Stimulated activated CD8-positive, alpha-beta memory T cell treated with anti-CD3 and anti-CD28 coated beads, Interleukin-7, amount 100 ng/mL, for 4 hours (primary cell): ENCODE data around the gene INPP5A.

Source experiments
- DNase-seq, 2 donors: peaks; one replicate each; pipeline ENCODE4 v3.0.0-alpha.2; 2020; ENCODE audit warnings: low read depth in 2 of 2

Gene INPP5A

GRCh38 chr10:132631338-132631735 lies 93.8 kb downstream of the INPP5A start:
- DNase-seq: no peak

DNA sequence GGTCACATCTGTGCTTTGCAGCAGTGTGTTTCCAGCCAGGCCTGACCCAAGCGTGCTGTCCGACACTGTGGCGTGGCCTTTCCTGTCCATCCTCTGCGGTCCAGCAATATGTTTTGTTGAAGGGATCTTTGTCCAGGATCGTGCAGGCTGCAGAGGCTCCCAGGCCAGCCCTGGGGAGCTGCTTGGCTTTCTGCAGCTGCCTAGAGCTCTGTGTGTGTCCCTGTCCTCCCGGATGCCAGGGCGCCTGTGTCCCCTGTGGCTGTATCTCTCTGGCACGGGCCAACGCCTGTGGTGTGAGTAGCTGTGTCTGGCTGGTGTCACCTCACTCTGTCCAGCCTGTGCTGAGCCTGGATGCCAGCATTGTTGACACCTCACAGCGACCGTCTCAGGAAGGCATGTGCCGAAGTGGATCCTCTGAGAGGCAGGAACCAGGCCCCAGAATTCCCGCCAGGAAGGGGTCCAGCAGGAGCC lies 94.5 kb downstream of the INPP5A start:
- no peak for DNase-seq

- DNase-seq: no peak
These were observed 95.5 kb downstream of the INPP5A start for GRCh38 chr10:132632851-132633684.

GRCh38 chr10:132634241-132634946 lies 96.8 kb downstream of the INPP5A start:
- DNase-seq: no peak

DNA sequence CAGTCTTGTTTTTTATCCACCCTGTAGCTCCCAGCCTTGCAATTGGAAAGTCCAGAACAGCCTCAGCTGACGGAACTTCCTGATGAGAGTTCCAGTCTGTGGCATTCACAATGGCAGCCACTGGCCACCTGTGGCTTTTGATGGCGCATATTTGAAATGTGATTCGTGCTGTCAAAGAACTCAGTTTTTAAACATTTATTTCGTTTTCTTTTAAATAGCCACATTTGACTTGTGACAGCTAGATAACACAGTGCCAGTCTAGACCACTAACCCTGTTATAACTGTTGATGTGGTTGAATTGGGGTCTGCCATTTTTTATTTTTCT lies 97.3 kb downstream of the INPP5A start:
- DNase-seq: no peak

DNA sequence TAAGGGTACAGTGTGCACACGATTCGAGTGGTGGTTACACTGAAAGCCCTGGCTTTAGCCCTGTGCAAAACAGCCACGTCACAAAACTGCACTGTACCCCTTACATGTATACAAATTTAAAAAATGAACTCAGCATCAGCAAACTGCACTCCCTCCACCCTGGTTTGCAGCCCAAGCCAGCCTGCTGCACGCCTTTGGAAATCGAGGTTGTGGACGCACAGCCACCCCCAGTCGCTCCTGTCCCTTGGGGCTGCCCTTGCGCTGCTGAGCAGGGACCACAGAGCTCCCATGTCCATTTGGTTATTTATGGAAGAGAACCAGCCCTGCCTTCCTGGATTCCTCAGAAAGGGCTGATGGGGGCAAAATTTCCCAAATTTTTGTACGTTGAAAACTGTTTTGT lies 98.8 kb downstream of the INPP5A start:
- no peak for DNase-seq

DNA sequence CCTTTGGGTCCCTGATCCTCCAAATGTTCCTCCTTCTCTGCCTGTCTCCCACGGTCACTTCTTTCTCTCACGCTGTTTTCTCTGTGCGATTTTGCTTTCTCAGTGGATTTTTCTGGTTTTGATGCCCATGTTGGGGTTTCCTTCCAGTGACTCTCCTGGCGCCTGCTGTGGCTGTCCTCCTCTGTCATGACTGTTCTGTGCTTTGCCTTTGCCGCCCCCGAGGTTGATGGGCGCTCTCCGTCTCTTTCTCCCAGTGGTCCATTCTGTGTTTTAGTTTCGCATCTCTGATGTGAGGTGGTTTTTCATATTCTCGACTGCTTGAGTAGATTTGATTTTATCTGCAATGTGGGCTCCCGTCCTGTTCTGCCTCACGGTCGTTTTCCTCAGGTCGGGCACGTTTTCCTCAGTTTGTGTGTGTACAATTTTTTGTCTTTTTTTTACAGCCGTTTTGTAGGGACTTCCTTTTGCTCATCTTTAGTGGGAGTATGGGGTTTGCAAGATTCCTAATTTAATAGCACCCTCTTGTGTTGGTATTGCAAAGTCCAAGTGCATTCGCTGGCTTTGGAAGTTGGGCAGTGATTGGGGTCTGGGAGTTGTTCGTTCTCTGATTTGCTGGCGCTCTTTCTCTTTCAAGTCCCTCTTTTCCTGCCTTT lies 100.0 kb downstream of the INPP5A start:
- DNase-seq: no peak

GRCh38 chr10:132638130-132638515 lies 100.5 kb downstream of the INPP5A start:
- DNase-seq: no peak

DNA sequence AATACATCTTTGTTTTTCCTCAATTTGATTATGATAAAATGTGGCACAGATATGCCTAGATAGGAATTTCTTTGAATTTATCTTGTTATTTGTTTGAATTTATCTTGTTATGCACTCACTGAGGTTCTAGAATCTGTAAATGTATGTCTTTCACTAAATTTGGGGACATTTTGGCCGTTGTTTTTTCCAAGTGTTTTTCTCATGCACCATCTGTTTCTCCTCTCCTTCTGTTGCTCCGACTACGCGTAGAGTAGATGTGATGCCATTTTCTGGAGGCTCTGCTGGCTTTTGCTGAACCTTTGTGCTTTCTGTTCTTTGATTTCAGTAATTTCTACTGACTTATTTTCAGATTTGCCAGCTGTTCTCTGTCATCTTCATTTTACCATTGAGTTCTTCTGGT lies 101.9 kb downstream of the INPP5A start:
- DNase-seq: no peak

DNA sequence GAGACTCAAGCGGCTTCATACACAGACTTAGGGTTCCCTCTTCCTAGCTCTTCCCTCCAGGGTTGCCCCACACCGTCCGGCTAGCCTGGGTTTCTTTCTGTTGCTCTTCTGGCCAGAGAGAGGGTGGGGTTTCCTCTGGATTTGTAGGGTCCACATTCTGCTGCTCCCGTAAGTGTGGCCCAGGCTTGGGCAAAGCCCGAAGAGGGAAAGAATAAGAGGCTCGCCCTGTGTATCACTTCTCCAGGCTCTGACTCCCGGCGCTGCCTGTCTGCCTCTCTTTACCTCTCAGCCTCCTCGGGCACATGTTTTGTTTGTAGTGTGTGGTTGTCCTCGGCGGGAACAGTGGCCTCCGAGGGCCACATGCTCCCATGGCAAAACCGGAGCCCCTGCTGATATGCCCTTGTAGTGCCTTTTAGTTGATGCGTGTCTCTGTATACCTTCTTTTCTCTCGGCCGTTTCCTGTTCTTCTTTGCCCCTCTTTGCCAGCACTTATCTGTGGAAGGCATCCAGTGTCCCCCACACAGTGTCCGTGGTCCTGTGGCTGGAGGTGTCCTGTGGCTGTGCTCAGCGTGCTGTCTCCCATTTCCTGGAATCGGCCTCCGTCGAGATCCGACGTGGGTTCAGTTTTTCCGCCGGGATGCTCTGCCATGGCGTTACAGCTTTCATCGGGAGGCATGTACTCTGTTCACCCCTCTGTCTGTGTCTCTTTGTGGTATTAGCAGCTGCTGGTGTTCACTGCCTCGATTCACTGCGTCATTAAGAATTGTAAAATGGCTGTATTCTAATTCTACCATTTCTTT lies 102.9 kb downstream of the INPP5A start:
- DNase-seq: no peak

DNA sequence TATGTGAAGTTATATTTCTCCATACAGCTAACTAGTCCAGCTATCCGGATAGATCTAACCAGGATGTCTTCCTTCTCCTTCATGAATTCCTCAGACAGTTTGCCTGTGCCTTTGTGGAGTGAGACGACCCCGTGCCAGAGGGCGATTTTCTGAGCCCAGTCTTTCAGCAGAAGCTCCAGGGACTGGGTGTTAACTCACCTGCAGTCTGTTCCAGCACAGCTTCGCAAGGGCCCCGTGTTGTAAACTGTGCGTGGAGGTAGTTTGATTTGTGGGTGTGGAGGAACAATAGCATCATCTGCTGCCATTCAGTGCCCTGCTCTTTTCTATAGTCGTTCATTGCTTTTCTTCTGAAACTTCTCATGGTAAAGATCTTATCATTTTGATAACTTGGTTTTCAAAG lies 103.8 kb downstream of the INPP5A start:
- no peak for DNase-seq

DNA sequence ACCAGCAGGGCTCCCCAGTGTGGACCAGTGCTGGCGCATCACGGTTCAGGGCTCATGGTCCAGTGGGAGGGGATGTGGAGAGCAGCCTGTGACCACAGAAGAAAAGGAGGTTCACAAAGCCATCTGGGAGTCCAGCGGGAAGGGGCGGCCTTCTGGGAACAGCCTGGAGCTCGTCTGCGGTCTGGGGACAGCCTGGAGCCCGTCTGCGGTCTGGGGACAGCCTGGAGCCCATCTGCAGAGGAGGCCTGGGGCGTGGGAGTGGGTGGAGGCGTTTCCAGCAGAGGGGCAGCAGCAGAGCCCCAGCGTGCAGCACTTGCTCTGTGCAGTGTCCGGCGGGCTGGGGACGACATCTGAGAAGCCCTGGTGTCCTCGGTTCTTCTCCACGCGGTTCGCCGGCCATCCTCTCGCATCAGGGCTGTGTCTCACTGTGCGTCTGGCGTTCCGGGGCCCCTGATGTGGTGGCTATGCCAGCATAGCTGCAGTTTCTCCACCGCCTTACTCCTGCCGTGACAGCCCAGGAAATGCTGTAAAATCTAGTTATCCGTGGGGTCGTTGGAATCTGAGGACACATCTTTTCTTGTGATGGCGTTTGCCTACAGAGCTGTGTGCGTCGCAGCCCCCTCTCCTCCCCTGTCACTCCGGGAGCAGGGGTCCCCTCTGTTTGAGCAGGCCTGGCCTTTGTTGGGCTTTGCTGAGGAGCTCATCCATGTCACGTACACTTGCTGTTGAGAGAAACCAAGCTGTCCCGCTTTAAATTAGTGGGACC lies 104.6 kb downstream of the INPP5A start:
- DNase-seq: no peak

DNA sequence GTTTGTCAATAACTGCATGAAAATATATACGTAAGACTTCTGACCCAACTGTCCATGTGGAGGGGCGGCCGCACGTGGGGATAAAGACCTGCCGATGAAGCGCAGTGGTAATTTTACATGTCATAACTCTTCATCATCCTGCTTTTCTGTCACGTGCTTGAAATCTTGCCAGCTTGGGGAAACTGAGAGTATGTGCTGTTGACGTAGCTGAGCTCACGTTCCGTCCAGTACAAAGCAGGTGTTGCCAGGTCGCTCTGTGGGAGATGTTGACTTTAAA lies 105.1 kb downstream of the INPP5A start:
- DNase-seq: no peak

DNA sequence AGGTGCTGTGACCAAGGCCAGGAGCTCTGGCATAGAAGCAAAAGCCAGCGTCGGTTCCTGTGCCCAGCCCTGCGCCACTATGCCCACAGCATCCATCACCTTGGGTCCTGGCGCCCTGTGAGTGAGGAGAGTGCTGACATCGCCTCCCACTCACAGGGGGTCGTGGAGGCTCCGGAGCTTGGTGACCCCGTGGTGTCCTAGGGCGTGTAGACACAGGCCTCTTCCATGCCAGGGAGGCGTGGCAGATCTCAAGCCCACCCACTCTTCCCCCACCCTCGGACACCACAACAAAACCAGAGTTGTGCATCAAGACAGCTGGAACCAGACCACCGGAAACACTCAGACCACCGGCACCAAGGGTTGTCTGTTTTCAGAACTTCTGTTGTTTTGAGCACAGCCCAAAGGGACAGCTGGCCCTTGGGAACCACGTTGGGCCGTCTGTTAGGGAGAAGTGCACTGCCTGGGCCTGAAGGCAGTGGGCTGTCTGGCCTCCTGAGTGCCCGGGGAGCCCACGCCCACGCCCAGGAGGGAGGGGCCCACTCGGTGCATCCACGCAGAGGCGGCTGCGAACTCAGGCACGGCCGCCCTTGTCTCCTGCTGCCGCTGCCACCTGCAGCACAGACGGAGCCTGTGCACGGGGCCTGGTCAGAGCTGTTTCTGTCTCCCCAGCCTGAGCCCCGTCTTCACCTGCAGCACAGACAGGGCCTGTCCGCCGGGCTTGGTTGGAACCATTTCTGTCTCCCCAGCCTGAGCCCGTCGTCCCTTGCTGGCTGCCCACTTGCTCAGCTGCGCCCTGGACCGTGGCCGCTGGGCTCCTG lies 106.3 kb downstream of the INPP5A start:
- no peak for DNase-seq

DNA sequence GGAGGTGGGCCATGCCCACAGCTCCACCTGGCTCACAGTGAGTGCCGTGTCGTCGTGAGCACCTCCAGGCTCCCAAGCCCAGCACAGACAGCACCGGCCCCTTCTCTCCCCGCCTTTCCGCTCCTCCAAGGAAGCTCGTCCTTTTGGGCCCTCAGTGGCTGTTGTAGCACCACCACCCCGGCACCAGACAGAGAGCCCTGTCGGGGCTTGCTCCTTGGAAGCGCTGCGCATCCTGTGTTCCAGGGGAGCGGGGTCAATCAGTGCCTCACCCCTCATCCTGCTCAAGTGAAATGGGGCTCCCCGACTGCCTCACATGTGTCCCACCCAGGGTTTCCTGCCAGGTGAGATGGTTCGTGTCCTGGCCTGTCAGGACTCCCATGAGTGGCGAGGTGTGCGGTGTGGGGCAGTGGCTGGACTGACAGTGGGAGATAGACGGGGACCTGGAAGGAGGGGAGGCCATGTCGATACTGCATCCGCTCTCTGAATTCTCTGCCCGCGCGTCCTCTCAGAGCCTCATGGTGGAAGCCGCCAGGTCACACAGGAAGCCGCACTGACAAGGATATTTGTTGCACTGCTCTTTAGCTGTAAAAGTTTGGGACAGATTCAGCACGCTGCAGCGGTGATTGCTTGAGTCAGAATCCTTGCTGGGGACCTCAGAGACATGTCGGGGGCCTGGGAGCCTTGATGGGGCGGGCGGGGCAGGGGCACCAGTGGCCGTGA lies 107.1 kb downstream of the INPP5A start:
- no peak for DNase-seq

GRCh38 chr10:132645247-132645530 lies 107.6 kb downstream of the INPP5A start:
- DNase-seq: no peak

DNA sequence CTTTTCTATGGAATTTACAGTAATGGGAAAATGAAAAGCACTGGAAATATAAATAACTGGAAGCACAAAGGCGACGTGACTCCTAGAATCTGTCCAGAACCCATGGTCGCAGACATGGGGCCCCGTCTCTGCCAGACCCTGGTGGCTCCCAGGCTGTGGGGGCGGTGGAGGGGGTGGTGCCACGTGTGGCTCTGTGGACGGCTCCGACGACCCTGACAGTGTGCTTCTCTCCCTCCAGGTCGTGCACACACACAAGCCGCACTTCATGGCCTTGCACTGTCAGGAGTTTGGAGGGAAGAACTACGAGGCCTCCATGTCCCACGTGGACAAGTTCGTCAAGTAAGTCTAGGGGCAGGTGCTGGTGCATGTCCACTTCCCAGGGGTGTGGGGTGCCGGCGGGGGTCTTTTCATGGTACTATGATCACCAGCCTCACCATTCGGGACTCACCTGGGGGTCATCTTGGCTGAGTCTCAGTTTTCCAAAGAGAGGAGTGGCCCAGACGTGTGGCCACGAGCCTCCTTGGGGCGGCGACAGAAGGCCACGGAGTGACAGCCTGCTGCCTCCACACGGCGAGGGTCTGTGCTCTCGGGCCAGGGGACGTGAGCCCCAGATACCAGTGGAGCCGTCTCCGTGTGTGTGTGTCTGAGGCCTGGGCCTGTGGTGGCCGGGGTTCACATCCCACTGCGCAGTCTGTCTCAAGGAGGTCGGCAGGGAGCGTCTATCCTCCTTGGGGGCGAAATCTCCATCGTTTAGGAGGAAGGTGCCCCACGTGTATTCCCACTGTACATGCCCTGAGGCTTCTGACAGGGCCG lies 108.2 kb downstream of the INPP5A start:
- no peak for DNase-seq

GRCh38 chr10:132646443-132647097 lies 109.0 kb downstream of the INPP5A start:
- DNase-seq: no peak

DNA sequence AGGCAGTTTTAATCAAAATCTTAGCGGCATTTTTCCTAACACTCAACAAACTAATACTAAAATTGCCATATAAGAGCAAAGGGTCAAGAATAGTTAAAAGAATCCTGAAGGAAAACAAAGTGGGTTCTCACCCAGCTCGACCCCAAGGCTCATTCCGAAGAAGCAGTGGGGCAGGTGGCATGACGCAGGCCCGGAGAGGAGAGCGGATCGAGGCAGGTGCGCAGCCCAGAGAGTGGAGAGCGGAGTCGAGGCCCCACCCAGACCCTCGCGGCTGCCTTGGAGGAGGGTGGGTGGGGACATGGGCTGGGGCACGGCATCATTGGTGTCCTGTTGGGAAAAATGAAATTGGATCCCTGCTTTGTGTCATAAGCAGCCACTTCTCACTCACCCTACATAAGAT lies 109.8 kb downstream of the INPP5A start:
- DNase-seq: no peak
